Inferior parietal cortex (tissue), 1 donor: ENCODE data around the gene ACAA2.

Experiments
- DNase-seq: peaks from one replicate; pipeline ENCODE4 v3.0.0-alpha.2; 2016; ENCODE audit errors: extremely low spot score

ACAA2 gene

GRCh38 chr18:49766646-49767045 lies 46.7 kb downstream of the ACAA2 start:
- DNase-seq = no peak

- DNase-seq = no peak
Measured at GRCh38 chr18:49764032-49764431, 49.3 kb downstream of the ACAA2 start.

GRCh38 chr18:49763590-49763989 lies 49.7 kb downstream of the ACAA2 start:
- no peak for DNase-seq

GRCh38 chr18:49762191-49763077 lies 50.9 kb downstream of the ACAA2 start:
- DNase-seq = no peak

GRCh38 chr18:49761771-49762170 lies 51.6 kb downstream of the ACAA2 start:
- DNase-seq = no peak

- DNase-seq = no peak
Measured at GRCh38 chr18:49758263-49758610, 55.1 kb downstream of the ACAA2 start.

GRCh38 chr18:49757513-49758262 lies 55.6 kb downstream of the ACAA2 start:
- no peak for DNase-seq

GRCh38 chr18:49756671-49757362 lies 56.5 kb downstream of the ACAA2 start:
- no peak for DNase-seq

GRCh38 chr18:49756135-49756534 lies 57.2 kb downstream of the ACAA2 start:
- no peak for DNase-seq

- no peak for DNase-seq
Measured at GRCh38 chr18:49755489-49755888, 57.8 kb downstream of the ACAA2 start.

GRCh38 chr18:49754866-49755265 lies 58.5 kb downstream of the ACAA2 start:
- no peak for DNase-seq

- DNase-seq = no peak
Measured at GRCh38 chr18:49753643-49754042, 59.7 kb downstream of the ACAA2 start.

GRCh38 chr18:49752095-49752457 lies 61.3 kb downstream of the ACAA2 start:
- DNase-seq = no peak

- DNase-seq = no peak
Measured at GRCh38 chr18:49751427-49752094, 61.8 kb downstream of the ACAA2 start.

- DNase-seq = no peak
Measured at GRCh38 chr18:49749563-49749962, 63.8 kb downstream of the ACAA2 start.

- DNase-seq = no peak
Measured at GRCh38 chr18:49747876-49748275, 65.5 kb downstream of the ACAA2 start.

- no peak for DNase-seq
Measured at GRCh38 chr18:49745045-49746014, 68.0 kb downstream of the ACAA2 start.

GRCh38 chr18:49744376-49745008 lies 68.8 kb downstream of the ACAA2 start:
- DNase-seq = no peak

GRCh38 chr18:49743117-49743567 lies 70.2 kb downstream of the ACAA2 start:
- no peak for DNase-seq
